Fibroblast of skin of right quadriceps (primary cell): ENCODE results near the gene RGP1.

Experiments
- DNase-seq: peaks from one replicate; pipeline ENCODE4 v3.0.0-alpha.2; 2013

Gene RGP1

GRCh38 chr9:35774907-35775635 is 26.0 kb downstream of the RGP1 start:
- no peak for DNase-seq

GRCh38 chr9:35776018-35776417 is 26.9 kb downstream of the RGP1 start:
- DNase-seq: no peak

- DNase-seq: no peak
These were observed 29.4 kb downstream of the RGP1 start for GRCh38 chr9:35778496-35778895.

DNA sequence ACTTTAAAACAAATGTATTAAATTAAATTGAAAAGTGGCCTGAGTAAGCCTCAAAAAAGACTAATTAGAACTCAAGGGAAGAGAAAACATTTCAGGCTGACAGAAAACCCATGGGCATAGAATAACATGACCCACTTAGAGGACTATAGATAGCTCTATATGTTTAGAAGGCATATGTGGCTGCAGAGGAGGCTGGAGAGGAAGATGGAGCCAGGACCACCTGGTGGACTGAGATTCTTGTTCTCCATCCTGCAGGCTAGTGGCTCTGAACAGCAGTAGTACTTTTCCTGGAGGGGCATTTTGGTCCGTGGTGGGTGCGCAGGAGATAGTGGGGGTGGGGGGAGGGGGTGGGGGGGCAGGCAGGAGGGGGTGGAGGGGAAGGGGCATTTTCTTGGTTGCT is 32.0 kb downstream of the RGP1 start:
- DNase-seq: no peak

- DNase-seq: no peak
These were observed 34.3 kb downstream of the RGP1 start for GRCh38 chr9:35783418-35783817.

DNA sequence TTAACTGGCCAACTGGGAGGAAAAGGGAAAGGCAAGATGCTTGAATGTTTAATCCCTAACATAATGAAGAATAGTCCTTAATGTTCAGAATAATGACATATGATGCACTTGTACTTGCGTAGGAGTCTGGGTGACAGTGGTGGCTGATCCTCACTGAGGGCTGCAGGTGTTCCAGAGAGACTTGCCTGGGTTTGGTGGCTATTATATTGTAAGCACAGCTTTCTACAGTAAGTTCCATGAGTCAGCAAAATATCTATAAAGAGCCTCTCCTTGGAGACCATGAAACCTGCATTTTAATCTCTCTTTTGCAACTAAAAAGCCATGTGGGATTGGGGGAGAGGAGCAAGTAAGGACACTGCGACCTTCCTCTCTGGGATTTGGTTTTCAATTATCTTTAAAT is 40.5 kb downstream of the RGP1 start:
- DNase-seq: no peak

- DNase-seq: no peak
These were observed 40.9 kb downstream of the RGP1 start for GRCh38 chr9:35790025-35790384.

DNA sequence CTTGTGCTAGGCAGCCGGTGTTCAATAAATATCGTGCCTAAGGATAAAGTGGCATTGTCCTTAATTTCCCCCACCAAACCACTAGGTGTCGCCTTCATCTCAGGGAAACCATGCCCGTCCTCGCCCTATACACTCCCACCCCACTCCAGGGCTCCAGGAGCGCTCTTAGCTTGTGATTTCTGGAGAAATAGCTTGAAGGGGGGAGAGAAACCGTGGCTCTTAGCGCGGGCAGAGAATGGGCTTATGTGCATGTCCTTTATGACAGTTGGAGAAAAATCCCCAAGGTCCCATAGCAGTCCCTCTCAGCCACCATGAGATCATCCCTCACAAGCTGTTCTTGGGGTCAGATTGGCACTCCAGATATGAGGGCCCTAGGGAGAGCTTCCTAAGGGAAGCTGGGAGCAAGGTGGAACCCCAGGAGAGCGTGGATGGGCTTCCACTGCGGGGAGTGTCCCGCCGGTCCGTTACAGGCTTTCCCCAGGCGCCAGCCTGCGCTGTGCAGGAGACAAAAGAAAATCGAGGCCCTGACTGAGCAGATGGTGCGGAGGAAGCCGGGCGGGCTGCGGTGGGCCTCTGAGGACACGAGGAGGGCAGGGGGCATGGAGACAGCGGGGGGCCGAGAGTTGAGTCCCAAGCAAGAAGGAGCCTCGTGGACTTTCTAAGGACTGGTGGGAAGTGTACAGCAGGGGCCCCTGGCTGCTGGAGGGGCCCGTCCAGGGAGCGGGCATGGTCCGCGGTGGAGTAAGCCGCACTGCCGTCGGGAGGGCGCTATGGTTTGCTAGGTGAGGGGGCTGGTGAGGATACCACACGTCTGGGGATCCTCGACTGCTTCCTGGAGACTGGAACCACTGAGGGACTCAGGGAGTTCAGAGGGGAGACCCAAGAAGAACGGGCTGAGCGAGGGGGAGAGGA is 41.6 kb downstream of the RGP1 start:
- DNase-seq: peak; percentile 88

DNA sequence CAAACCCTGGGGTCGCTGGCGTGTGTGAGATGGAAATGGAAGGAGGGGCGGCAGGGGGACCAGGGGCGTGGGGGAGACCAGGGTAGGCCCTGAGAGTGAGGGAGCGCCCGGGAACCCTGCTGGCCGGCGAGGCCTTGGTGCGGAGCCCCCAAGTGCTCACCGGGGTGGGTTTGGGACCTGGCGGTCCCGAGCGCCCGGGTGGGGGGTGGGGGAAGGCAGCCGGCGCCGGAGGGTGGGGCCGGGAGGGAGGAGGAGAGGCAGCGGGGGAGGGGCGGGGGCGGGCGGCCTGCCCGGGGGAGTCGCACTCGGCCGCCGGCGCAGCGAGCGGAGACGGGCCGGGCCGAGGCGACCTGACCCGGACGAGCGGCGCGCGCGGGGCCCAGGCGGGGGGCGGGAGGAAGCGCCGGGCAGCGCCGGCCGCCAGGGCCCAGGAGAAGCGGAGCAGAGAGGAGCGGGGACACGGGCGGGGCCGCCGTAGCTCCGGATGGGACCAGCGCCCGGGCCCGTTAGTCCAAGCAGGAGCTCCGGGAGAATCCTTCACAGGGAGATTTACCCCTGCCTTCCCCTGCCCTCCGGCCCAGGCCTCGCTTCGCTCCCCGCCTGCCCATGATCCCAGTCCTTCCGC is 42.3 kb downstream of the RGP1 start, which contains the start of gene NPR2:
Gene NPR2, plus strand, starts transcription at position 295 of the 625 bp plus-strand sequence. CDS start 818 bp downstream, outside the sequence.
- no peak for DNase-seq

GRCh38 chr9:35792024-35792813 is 43.1 kb downstream of the RGP1 start:
- DNase-seq: no peak

- DNase-seq: no peak
These were observed 43.7 kb downstream of the RGP1 start for GRCh38 chr9:35792826-35793225.

- DNase-seq: no peak
These were observed 44.4 kb downstream of the RGP1 start for GRCh38 chr9:35793461-35793860.

- DNase-seq: no peak
These were observed 46.6 kb downstream of the RGP1 start for GRCh38 chr9:35795695-35796094.

DNA sequence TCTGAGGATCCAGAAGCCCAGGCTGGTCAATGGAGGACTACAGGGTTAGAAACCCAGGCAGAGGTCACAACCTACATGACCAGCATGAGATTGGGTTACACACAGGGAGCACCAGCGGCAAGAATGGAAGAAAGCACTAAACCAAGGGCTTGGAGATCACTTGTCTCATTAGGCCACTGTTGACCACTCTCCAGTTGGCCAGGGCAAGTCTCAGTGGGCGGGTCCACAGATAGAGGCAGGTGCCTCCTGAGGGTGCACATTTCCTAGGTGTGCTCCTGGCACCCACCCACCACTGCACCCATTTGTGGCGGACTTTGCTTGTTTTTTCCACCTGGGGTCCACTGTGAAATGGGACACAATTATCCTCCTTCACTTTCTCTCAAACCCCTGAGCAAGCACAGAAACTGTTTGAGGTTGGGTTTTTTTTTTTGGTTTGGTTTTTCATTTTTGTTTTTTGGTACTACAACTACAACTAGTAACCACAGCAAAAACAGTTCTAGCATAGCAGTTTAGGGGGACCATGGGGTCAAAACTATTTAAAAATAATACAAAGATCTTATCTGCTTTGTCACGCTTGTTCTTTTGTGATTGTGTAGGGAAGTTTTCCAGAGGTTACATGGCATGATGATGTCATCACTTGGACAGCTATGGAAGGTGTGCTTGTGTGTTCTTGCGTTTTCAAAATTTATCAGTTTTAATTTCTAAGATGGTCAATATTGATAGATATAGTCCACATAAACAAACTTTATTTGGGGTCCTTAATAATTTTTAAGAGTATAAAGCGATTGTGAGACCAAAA is 48.4 kb downstream of the RGP1 start:
- DNase-seq: no peak

- peak; percentile 45 for DNase-seq
These were observed 49.7 kb downstream of the RGP1 start for GRCh38 chr9:35798658-35799374.

- no peak for DNase-seq
These were observed 51.4 kb downstream of the RGP1 start for GRCh38 chr9:35800530-35800929.

DNA sequence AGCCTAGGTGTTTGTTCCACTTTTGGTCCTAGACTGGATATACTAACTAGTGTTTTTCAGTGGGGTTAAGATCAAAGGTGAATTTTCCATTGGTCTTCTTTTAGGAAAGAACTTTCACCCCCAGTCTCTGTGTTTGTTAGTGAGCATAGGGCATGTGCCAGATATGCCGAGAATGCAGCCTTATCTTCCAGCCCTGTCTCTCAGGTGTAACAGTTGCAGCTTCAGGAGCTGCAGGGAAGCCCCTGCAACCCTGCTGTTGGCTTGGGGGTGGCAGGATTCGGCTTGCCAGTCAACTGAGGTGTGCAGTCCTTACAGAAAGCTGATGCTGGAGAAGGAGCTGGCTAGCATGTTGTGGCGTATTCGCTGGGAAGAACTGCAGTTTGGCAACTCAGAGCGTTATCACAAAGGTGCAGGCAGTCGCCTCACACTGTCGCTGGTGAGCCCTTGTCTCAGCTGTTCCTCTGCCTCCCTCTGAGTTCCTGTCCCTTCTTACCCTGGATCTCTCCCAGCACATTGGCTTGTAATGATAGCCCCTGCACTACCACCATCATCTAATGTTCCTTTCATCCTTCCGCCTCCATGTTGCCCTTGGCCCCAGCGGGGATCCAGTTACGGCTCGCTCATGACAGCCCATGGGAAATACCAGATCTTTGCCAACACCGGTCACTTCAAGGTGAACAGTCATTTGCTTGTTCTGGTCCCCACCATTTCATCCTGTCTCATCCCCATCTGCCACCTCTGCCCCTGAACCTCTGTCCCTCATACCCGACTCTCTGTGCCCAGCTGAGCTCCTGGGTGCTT is 52.4 kb downstream of the RGP1 start:
- DNase-seq: no peak

DNA sequence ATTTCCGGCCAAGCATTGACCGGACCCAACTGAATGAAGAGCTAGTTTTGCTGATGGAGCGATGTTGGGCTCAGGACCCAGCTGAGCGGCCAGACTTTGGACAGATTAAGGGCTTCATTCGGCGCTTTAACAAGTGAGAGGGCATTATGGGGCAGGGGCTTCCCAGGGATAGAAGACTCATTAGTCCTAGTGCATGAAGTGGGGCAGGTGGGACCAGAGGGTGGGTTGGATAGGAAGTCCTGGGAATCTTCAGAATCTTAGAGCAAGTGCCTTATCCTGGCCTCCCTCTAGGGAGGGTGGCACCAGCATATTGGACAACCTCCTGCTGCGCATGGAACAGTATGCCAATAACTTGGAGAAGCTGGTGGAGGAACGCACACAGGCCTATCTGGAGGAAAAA is 57.0 kb downstream of the RGP1 start:
- DNase-seq: no peak
